AG10803 (cell line): ENCODE measurements around the gene ZNF324.
A peak's percentile ranks its signal among the peaks of the same experiment; 100 is the strongest.
"Not testable (repeated sequence)": the region's sequence is repeated elsewhere in the genome, so short reads cannot be mapped to it uniquely, and the experiment has no call there.

Experiments used
- DNase-seq: peaks from one replicate; pipeline ENCODE4 v3.0.0; 2010; ENCODE audit warnings: low read depth
- H3K4me3 ChIP-seq: 2 replicates; pipeline ENCODE4 v1.5.1; 2011; ENCODE audit warnings: mild to moderate bottlenecking, low read length, control low read depth
- CTCF ChIP-seq: conservative IDR thresholded peaks from 2 replicates; pipeline ENCODE4 v1.5.1; 2011; ENCODE audit warnings: mild to moderate bottlenecking, low read length, control low read depth, inconsistent platforms

Gene ZNF324

GRCh38 chr19:58466760-58467589, at the start of gene ZNF324:
Gene ZNF324 (plus strand): TSS chr19:58467080. CDS start chr19:58469186, 2,106 bp downstream.
- DNase-seq: peak; percentile 93
- H3K4me3 ChIP-seq: peak within 1 kb of the TSS; percentile 73
- no peak for TF ChIP-seq CTCF

GRCh38 chr19:58428617-58429016, 38.3 kb upstream of the ZNF324 start:
- no peak for DNase-seq
- no peak for TF ChIP-seq CTCF
- no peak overlapping the region for H3K4me3 ChIP-seq

- no peak for DNase-seq
- H3K4me3 ChIP-seq: no peak overlapping the region
- no peak for TF ChIP-seq CTCF
Observed at GRCh38 chr19:58429745-58430144, 37.1 kb upstream of the ZNF324 start.

- TF ChIP-seq CTCF: no peak
- H3K4me3 ChIP-seq: no peak overlapping the region
- DNase-seq: peak; percentile 11
Observed at GRCh38 chr19:58434217-58434616, 32.7 kb upstream of the ZNF324 start.

- TF ChIP-seq CTCF: no peak
- peak; percentile 100 for DNase-seq
- peak within 1 kb of the TSS; percentile 95 for H3K4me3 ChIP-seq
Observed at GRCh38 chr19:58439576-58440554, 27.0 kb upstream of the ZNF324 start, which contains the start of gene ZNF132. Gene ZNF132 (minus strand): TSS chr19:58440153. CDS start chr19:58439821, 332 bp downstream.

- no peak for DNase-seq
- peak overlapping the region; percentile 95 for H3K4me3 ChIP-seq
- TF ChIP-seq CTCF: no peak
Observed at GRCh38 chr19:58440556-58440955, 26.3 kb upstream of the ZNF324 start.

- not testable (repeated sequence) for DNase-seq, H3K4me3 ChIP-seq
Observed at GRCh38 chr19:58442986-58443385, 23.9 kb upstream of the ZNF324 start.

- H3K4me3 ChIP-seq, DNase-seq: not testable (repeated sequence)
Observed at GRCh38 chr19:58448860-58449259, 18.0 kb upstream of the ZNF324 start.

- not testable (repeated sequence) for H3K4me3 ChIP-seq, DNase-seq
Observed at GRCh38 chr19:58449980-58450379, 16.9 kb upstream of the ZNF324 start.
